Fibroblast of pulmonary artery (primary cell): Measurements from ENCODE around the gene CDH7.

ENCODE experiments used
- DNase-seq: peaks from one replicate; pipeline ENCODE4 v3.0.0-alpha.2; 2010; ENCODE audit warnings: low read depth
- H3K4me3 ChIP-seq: replicated peaks from 2 replicates; pipeline ENCODE4 v1.5.1; 2011; ENCODE audit warnings: low read depth, mild to moderate bottlenecking, control low read depth, low read length, moderate library complexity
- CTCF ChIP-seq: IDR thresholded peaks from 2 replicates; pipeline ENCODE4 v1.5.1; 2011; ENCODE audit warnings: mild to moderate bottlenecking, control low read depth, low read length, inconsistent platforms; ENCODE audit errors: missing control alignments

CDH7 gene

GRCh38 chr18:65922103-65922502 is 171.3 kb downstream of the CDH7 start:
- H3K4me3 ChIP-seq = no peak overlapping the region
- no peak for TF ChIP-seq CTCF
- DNase-seq = no peak

- no peak for DNase-seq
- no peak for TF ChIP-seq CTCF
- no peak overlapping the region for H3K4me3 ChIP-seq
Measured at GRCh38 chr18:65924904-65925303, 174.1 kb downstream of the CDH7 start.

- no peak for DNase-seq
- no peak overlapping the region for H3K4me3 ChIP-seq
- TF ChIP-seq CTCF = no peak
Measured at GRCh38 chr18:65934874-65935273, 184.1 kb downstream of the CDH7 start.

DNA sequence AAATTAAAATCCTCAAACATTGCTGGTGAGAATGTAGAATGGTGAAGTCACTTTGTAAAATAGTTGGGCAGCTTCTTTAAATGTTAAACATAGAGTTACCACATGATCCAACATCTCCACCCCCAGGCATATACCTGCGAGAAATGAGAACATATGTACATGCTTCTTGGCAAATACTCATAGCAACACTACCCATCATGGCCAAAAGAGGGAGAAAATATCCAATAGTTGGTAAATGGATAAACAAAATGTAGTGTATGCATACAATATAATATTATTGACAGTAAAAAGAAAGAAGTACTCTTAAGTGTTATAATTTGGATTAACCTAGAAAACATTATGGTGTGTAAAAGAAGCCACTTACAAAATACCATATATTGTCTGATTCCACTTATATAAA is 185.9 kb downstream of the CDH7 start:
- H3K4me3 ChIP-seq = no peak overlapping the region
- DNase-seq = no peak
- no peak for TF ChIP-seq CTCF

DNA sequence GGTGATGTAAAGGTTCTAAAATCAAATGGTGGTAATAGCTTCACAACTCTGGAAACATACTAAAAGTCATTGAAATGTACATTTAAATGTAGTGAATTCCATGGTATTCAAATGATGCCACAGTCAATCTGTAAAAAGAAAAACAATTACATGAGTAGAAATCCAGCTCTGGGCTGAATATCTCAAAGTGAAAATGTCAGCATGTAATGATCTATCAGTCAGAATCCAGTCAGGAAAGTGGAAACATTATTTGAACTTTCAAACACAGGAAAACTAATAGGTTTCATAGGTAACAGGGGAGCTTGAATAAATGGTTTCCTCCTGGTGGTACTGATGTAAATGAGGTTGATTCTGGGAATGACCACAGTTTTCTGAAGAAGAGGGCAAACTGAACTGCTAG is 186.4 kb downstream of the CDH7 start:
- no peak for TF ChIP-seq CTCF
- DNase-seq = no peak
- H3K4me3 ChIP-seq = no peak overlapping the region

GRCh38 chr18:65938592-65939372 is 188.0 kb downstream of the CDH7 start:
- peak; percentile 12 for TF ChIP-seq CTCF
- no peak overlapping the region for H3K4me3 ChIP-seq
- peak; percentile 16 for DNase-seq
